ENCODE results near the gene MYO7A. TPM values are rescaled to one million over a fixed set of nuclear protein-coding genes. Genes with fewer than 3 reads are reported as not detected.

MYO7A gene
- total and polyA plus RNA-seq, 12 donors = 0.91 to 6.8 (median 2.8) TPM

- Histone ChIP-seq H3K36me3 (peaks cover 0 to 6% (median 0%) of the 10 kb centered on the region in 9 donors), H3K9me3 (no peaks in the 10 kb centered on the region), H3K4me3 (no peak overlapping the region), H3K27ac (no peak overlapping the region), H3K27me3 (no peaks in the 10 kb centered on the region), H3K4me1 (peaks cover 0 to 12% (median 0%) of the 10 kb centered on the region in 9 donors)
- intact Hi-C loops (cut with DNase I) = no loop called here
- 89 to 92% methylated on average over 2 of the region's 2 CpGs for WGBS, 2 donors
- no peak for ATAC-seq
- TF ChIP-seq CTCF (IDR thresholded peaks at IDR 0.05) = no peak
- DNase-seq = no peak
Observed at GRCh38 chr11:77103319-77103718, 24.7 kb upstream of the MYO7A start.

- peaks cover 0 to 6% (median 0%) of the 10 kb centered on the region in 9 donors for H3K36me3 ChIP-seq
- DNase-seq = no peak
- peaks cover 0 to 24% (median 0%) of the 10 kb centered on the region in 9 donors for H3K4me1 ChIP-seq
- no peaks in the 10 kb centered on the region for H3K9me3 ChIP-seq
- no peaks in the 10 kb centered on the region for H3K27me3 ChIP-seq
- H3K27ac ChIP-seq = no peak overlapping the region
- no peak overlapping the region for H3K4me3 ChIP-seq
- ATAC-seq = no peak
- TF ChIP-seq CTCF (IDR thresholded peaks at IDR 0.05) = no peak
- 87 to 90% methylated on average over 8 of the region's 8 CpGs for WGBS, 2 donors
- intact Hi-C loops (cut with DNase I) = no loop called here
Observed at GRCh38 chr11:77104727-77105126, 23.3 kb upstream of the MYO7A start.

GRCh38 chr11:77106321-77106720, 21.7 kb upstream of the MYO7A start:
- WGBS, 2 donors = 88 to 90% methylated on average over 7 of the region's 7 CpGs
- intact Hi-C loops (cut with DNase I) = no loop called here
- Histone ChIP-seq H3K4me1 (peaks cover 0 to 27% (median 0%) of the 10 kb centered on the region in 9 donors), H3K9me3 (no peaks in the 10 kb centered on the region), H3K36me3 (peaks cover 0 to 6% (median 0%) of the 10 kb centered on the region in 9 donors), H3K27ac (no peak overlapping the region), H3K27me3 (no peaks in the 10 kb centered on the region), H3K4me3 (no peak overlapping the region)
- TF ChIP-seq CTCF (IDR thresholded peaks at IDR 0.05) = no peak
- DNase-seq = no peak
- no peak for ATAC-seq

GRCh38 chr11:77106759-77107158, 21.3 kb upstream of the MYO7A start:
- H3K9me3 ChIP-seq = no peaks in the 10 kb centered on the region
- peaks cover 0 to 6% (median 0%) of the 10 kb centered on the region in 9 donors for H3K36me3 ChIP-seq
- 96 to 98% methylated on average over 13 of the region's 13 CpGs for WGBS, 2 donors
- no peak overlapping the region for H3K4me3 ChIP-seq
- H3K27ac ChIP-seq = no peak overlapping the region
- intact Hi-C loops (cut with DNase I) = no loop called here
- no peak for DNase-seq
- H3K4me1 ChIP-seq = peaks cover 0 to 27% (median 0%) of the 10 kb centered on the region in 9 donors
- no peaks in the 10 kb centered on the region for H3K27me3 ChIP-seq
- ATAC-seq = no peak
- TF ChIP-seq CTCF (IDR thresholded peaks at IDR 0.05) = no peak
